DND-41 (cell line): ENCODE data around the gene HAUS1.

Source experiments
- CTCF ChIP-seq: IDR thresholded peaks from 2 replicates; pipeline ENCODE4 v1.5.1; 2012; ENCODE audit warnings: borderline replicate concordance, low read length, moderate library complexity, mild to moderate bottlenecking; ENCODE audit not compliant: poor library complexity, severe bottlenecking; ENCODE audit errors: extremely low read depth
- EZH2 ChIP-seq: IDR thresholded peaks from 3 replicates; pipeline ENCODE4 v1.6.1; 2012; ENCODE audit warnings: borderline replicate concordance, low read depth, mild to moderate bottlenecking, moderate library complexity, low read length, inconsistent platforms; ENCODE audit not compliant: severe bottlenecking

- no peak for TF ChIP-seq CTCF
- no peak for TF ChIP-seq EZH2
Observed at GRCh38 chr18:46098616-46098933, 5.6 kb upstream of the HAUS1 start.
